Measurements from ENCODE around the gene TRMT61B.

TRMT61B gene

GRCh38 chr2:28869494-28870145 lies 489 bp downstream of the TRMT61B start:
- H3K4me3 ChIP-seq (ENCODE audit: low read depth, low read length): peak overlapping the region; percentile 85
- TF ChIP-seq CTCF (IDR thresholded peaks at IDR 0.05; ENCODE audit: control insufficient read depth, extremely low read depth, insufficient read depth): no peak
- no peak for DNase-seq (ENCODE audit: low read depth)

GRCh38 chr2:28868611-28869010 lies 1.5 kb downstream of the TRMT61B start:
- H3K4me3 ChIP-seq (ENCODE audit: low read depth, low read length): peak overlapping the region; percentile 85
- no peak for DNase-seq (ENCODE audit: low read depth)

GRCh38 chr2:28855977-28856376 lies 14.1 kb downstream of the TRMT61B start:
- H3K4me3 ChIP-seq (ENCODE audit: low read depth, low read length): no peak overlapping the region
- DNase-seq (ENCODE audit: low read depth): no peak
- no peak for TF ChIP-seq CTCF (IDR thresholded peaks at IDR 0.05; ENCODE audit: control insufficient read depth, extremely low read depth, insufficient read depth)

More at GRCh38 chr2:28868611-28869010, 1.5 kb downstream of the TRMT61B start:
- TF ChIP-seq CTCF (IDR thresholded peaks at IDR 0.05; ENCODE audit: control insufficient read depth, extremely low read depth, insufficient read depth): no peak

GRCh38 chr2:28855193-28855592 lies 14.9 kb downstream of the TRMT61B start:
- no peak for TF ChIP-seq CTCF (IDR thresholded peaks at IDR 0.05; ENCODE audit: control insufficient read depth, extremely low read depth, insufficient read depth)
- H3K4me3 ChIP-seq (ENCODE audit: low read depth, low read length): no peak overlapping the region
- no peak for DNase-seq (ENCODE audit: low read depth)

GRCh38 chr2:28842042-28842441 lies 28.1 kb downstream of the TRMT61B start:
- TF ChIP-seq CTCF (IDR thresholded peaks at IDR 0.05; ENCODE audit: control insufficient read depth, extremely low read depth, insufficient read depth): no peak
- H3K4me3 ChIP-seq (ENCODE audit: low read depth, low read length): no peak overlapping the region
- no peak for DNase-seq (ENCODE audit: low read depth)

GRCh38 chr2:28838971-28839370 lies 31.1 kb downstream of the TRMT61B start:
- no peak for DNase-seq (ENCODE audit: low read depth)
- no peak for TF ChIP-seq CTCF (IDR thresholded peaks at IDR 0.05; ENCODE audit: control insufficient read depth, extremely low read depth, insufficient read depth)
- no peak overlapping the region for H3K4me3 ChIP-seq (ENCODE audit: low read depth, low read length)

GRCh38 chr2:28835781-28836180 lies 34.3 kb downstream of the TRMT61B start:
- DNase-seq (ENCODE audit: low read depth): no peak
- TF ChIP-seq CTCF (IDR thresholded peaks at IDR 0.05; ENCODE audit: control insufficient read depth, extremely low read depth, insufficient read depth): no peak
- no peak overlapping the region for H3K4me3 ChIP-seq (ENCODE audit: low read depth, low read length)

All from LNCaP clone FGC (cell line).